A549 treated with AZD9567 at 1 μM for 4 hours (cell line): Measurements from ENCODE around the gene SMURF1. TPM values are rescaled to one million over a fixed set of nuclear protein-coding genes. Genes with fewer than 3 reads are reported as not detected.

Experiments
- total RNA-seq: library from RNA; stranded (reverse); fragments of 200-300 nt; extraction: Qiagen RNA extraction; gene quantifications from 5 replicates; pipeline ENCODE4 v1.2.3, GENCODE V29; 2022; ENCODE audit not compliant: insufficient read depth

The SMURF1 gene
- total RNA-seq, result 19.9 to 23.7 TPM (median 23.4 TPM) in 5 replicates

GRCh38 chr7:99143853-99144672 lies at the start of gene SMURF1:
Gene SMURF1, minus strand, starts transcription at chr7:99144108. Its CDS starts 328 bp downstream, at chr7:99143780.

Other genes with a start within 250 kb of the SMURF1 start
- 0.80 to 1.3 TPM (median 1.1 TPM) in 4 of 5 replicates, not detected in the other for gene KPNA7, start 64.0 kb upstream of the SMURF1 start, total RNA-seq
- 0.24 to 8.2 TPM (median 0.34 TPM) in 5 replicates for gene MYH16, start 128.7 kb upstream of the SMURF1 start, total RNA-seq
- gene ARPC1A, start 181.8 kb upstream of the SMURF1 start, total RNA-seq, result 107 to 127 TPM (median 123 TPM) in 5 replicates
- gene ARPC1B, start 230.6 kb upstream of the SMURF1 start, total RNA-seq, result 287 to 303 TPM (median 288 TPM) in 5 replicates